Stimulated activated CD4-positive, alpha-beta T cell treated with anti-CD3 and anti-CD28 coated beads, Interleukin-1b, Interleukin-23, amount 100 ng/mL, for 1 hour (primary cell): ENCODE data around the gene TRAPPC1.
A peak's percentile ranks its signal among the peaks of the same experiment; 100 is the strongest.
"Not testable (repeated sequence)": the region's sequence is repeated elsewhere in the genome, so short reads cannot be mapped to it uniquely, and the experiment has no call there.

Experiments
- DNase-seq, 2 donors: peaks; one replicate each; pipeline ENCODE4 v3.0.0-alpha.2; 2020; ENCODE audit warnings: low read depth in 2 of 2

TRAPPC1 gene

GRCh38 chr17:7931709-7932482 lies at the start of gene TRAPPC1, which contains the start of gene CNTROB:
Gene TRAPPC1 (minus strand): TSS chr17:7931946. CDS start chr17:7931829, 117 bp downstream.
Gene CNTROB (plus strand): TSS chr17:7932206. CDS start chr17:7933080, 874 bp downstream.
- DNase-seq = peak; percentile 98 to 99

- no peak for DNase-seq
Measured at GRCh38 chr17:7977805-7978204, 46.1 kb upstream of the TRAPPC1 start.

- no peak for DNase-seq
Measured at GRCh38 chr17:7977039-7977438, 45.3 kb upstream of the TRAPPC1 start.

GRCh38 chr17:7974638-7975131 lies 42.9 kb upstream of the TRAPPC1 start:
- DNase-seq = no peak

GRCh38 chr17:7972131-7972785 lies 40.5 kb upstream of the TRAPPC1 start:
- DNase-seq = no peak

- DNase-seq = no peak
Measured at GRCh38 chr17:7971651-7972050, 39.9 kb upstream of the TRAPPC1 start.

- no peak for DNase-seq
Measured at GRCh38 chr17:7969433-7969832, 37.7 kb upstream of the TRAPPC1 start.

GRCh38 chr17:7967751-7968150 lies 36.0 kb upstream of the TRAPPC1 start:
- DNase-seq = no peak

GRCh38 chr17:7961421-7961820 lies 29.7 kb upstream of the TRAPPC1 start:
- DNase-seq = no peak

GRCh38 chr17:7959503-7960253 lies 27.9 kb upstream of the TRAPPC1 start:
- DNase-seq = no peak

GRCh38 chr17:7956228-7956965 lies 24.7 kb upstream of the TRAPPC1 start:
- no peak for DNase-seq

- no peak for DNase-seq
Measured at GRCh38 chr17:7955414-7956227, 23.9 kb upstream of the TRAPPC1 start.

- DNase-seq = not testable (repeated sequence)
Measured at GRCh38 chr17:7953266-7953665, 21.5 kb upstream of the TRAPPC1 start.

- DNase-seq = no peak
Measured at GRCh38 chr17:7951143-7951792, 19.5 kb upstream of the TRAPPC1 start.

- DNase-seq = no peak
Measured at GRCh38 chr17:7950578-7950977, 18.8 kb upstream of the TRAPPC1 start.

- no peak for DNase-seq
Measured at GRCh38 chr17:7947651-7948050, 15.9 kb upstream of the TRAPPC1 start.

- no peak for DNase-seq
Measured at GRCh38 chr17:7946441-7946840, 14.7 kb upstream of the TRAPPC1 start.

GRCh38 chr17:7945651-7946050 lies 13.9 kb upstream of the TRAPPC1 start:
- no peak for DNase-seq

- no peak for DNase-seq
Measured at GRCh38 chr17:7944326-7944725, 12.6 kb upstream of the TRAPPC1 start.

- DNase-seq = no peak
Measured at GRCh38 chr17:7943291-7943690, 11.5 kb upstream of the TRAPPC1 start.
